Immature natural killer cell (primary cell): ENCODE data around the gene DMKN. TPM values are rescaled to one million over a fixed set of nuclear protein-coding genes. Genes with fewer than 3 reads are reported as not detected.
A peak's percentile ranks its signal among the peaks of the same experiment; 100 is the strongest.

Experiments
- DNase-seq, 3 donors: peaks; one replicate each; pipeline ENCODE4 v3.0.0; 2022; ENCODE audit warnings: mixed read lengths in 1 of 3
- H3K27ac Mint-ChIP-seq, 6 donors: one replicate each; pipeline ENCODE4 v1.8.0; 2020; ENCODE audit warnings: mixed read lengths in 6 of 6, mild to moderate bottlenecking in 5 of 6, inconsistent platforms in 4 of 6, moderate library complexity in 3 of 6
- H3K27me3 Mint-ChIP-seq, 3 donors: one replicate each; pipeline ENCODE4 v1.8.0; 2020 to 2021; ENCODE audit warnings: low read depth in 3 of 3, mild to moderate bottlenecking in 3 of 3, mixed read lengths in 3 of 3, moderate library complexity in 3 of 3, inconsistent platforms in 1 of 3
- H3K36me3 Mint-ChIP-seq, 3 donors: one replicate each; pipeline ENCODE4 v1.8.0; 2020; ENCODE audit warnings: mixed read lengths in 3 of 3, inconsistent platforms in 2 of 3, mild to moderate bottlenecking in 2 of 3
- H3K4me1 Mint-ChIP-seq, 2 donors: one replicate each; pipeline ENCODE4 v1.8.0; 2020; ENCODE audit warnings: inconsistent platforms in 2 of 2, mild to moderate bottlenecking in 2 of 2, mixed read lengths in 2 of 2, moderate library complexity in 1 of 2
- H3K4me3 Mint-ChIP-seq, 5 donors: one replicate each; pipeline ENCODE4 v1.8.0; 2020; ENCODE audit warnings: mild to moderate bottlenecking in 5 of 5, mixed read lengths in 5 of 5, inconsistent platforms in 3 of 5, moderate library complexity in 3 of 5
- H3K9me3 Mint-ChIP-seq, 6 donors: one replicate each; pipeline ENCODE4 v1.8.0; 2020; ENCODE audit warnings: mild to moderate bottlenecking in 6 of 6, mixed read lengths in 6 of 6, inconsistent platforms in 4 of 6, moderate library complexity in 3 of 6
- polyA plus RNA-seq, 3 donors: library from polyadenylated mRNA; unstranded; fragments of 300-500 nt; fragmentation: Illumina TruSeq; gene quantifications; one replicate each; pipeline ENCODE4 v1.2.3, GENCODE V29; 2021

Gene DMKN
- polyA plus RNA-seq, 3 donors from 2014 or later, result 5.0 to 24.5 (median 20.3) TPM

- Mint-ChIP-seq H3K27me3 (peaks cover 3 to 8% (median 6%) of the 10 kb centered on the region in 3 donors), H3K27ac (peak overlapping the region; percentile 61 to 90 (median 76)), H3K36me3 (peaks cover 0 to 3% (median 0%) of the 10 kb centered on the region in 3 donors), H3K4me3 (peak overlapping the region in 4 of 5 donors; percentile 5 to 71 (median 45)), H3K9me3 (no peaks in the 10 kb centered on the region), H3K4me1 (peaks cover 34 to 50% of the 10 kb centered on the region in 2 donors)
- peak; percentile 36 to 48 (median 42) for DNase-seq
Measured at GRCh38 chr19:35451338-35452096, 61.9 kb downstream of the DMKN start.

GRCh38 chr19:35449359-35450043 is 63.9 kb downstream of the DMKN start:
- DNase-seq, result no peak
- H3K4me3 Mint-ChIP-seq, result no peak overlapping the region
- H3K4me1 Mint-ChIP-seq, result peaks cover 46 to 65% of the 10 kb centered on the region in 2 donors
- H3K9me3 Mint-ChIP-seq, result no peaks in the 10 kb centered on the region
- H3K36me3 Mint-ChIP-seq, result peaks cover 0 to 3% (median 0%) of the 10 kb centered on the region in 3 donors
- H3K27me3 Mint-ChIP-seq, result peaks cover 3 to 10% (median 8%) of the 10 kb centered on the region in 3 donors
- H3K27ac Mint-ChIP-seq, result peak overlapping the region in 5 of 6 donors; percentile 16 to 97 (median 58)

GRCh38 chr19:35447606-35448469 is 65.6 kb downstream of the DMKN start, which contains the start of gene FFAR2:
Gene FFAR2 (plus strand): TSS chr19:35448257. CDS start chr19:35449715, 1,458 bp downstream.
- peaks cover 3 to 10% (median 6%) of the 10 kb centered on the region in 3 donors for H3K27me3 Mint-ChIP-seq
- H3K27ac Mint-ChIP-seq, result peak within 1 kb of the TSS in 5 of 6 donors; percentile 96 to 99 (median 96)
- H3K4me3 Mint-ChIP-seq, result peak within 1 kb of the TSS in 1 of 5 donors; percentile 42
- peaks cover 0 to 3% (median 0%) of the 10 kb centered on the region in 3 donors for H3K36me3 Mint-ChIP-seq
- H3K4me1 Mint-ChIP-seq, result peaks cover 42 to 59% of the 10 kb centered on the region in 2 donors
- no peak for DNase-seq
- H3K9me3 Mint-ChIP-seq, result no peaks in the 10 kb centered on the region

Other genes starting within 250 kb of the DMKN start
- 10 to 100 TPM in 1 of 3 donors, 1 to 10 TPM in 1, under 1 TPM in 1; 0.29 to 10.4 (median 7.6) TPM for gene USF2, start 244.7 kb downstream of the DMKN start, polyA plus RNA-seq
- gene HAMP, start 231.1 kb downstream of the DMKN start, polyA plus RNA-seq, result 1 to 10 TPM in 1 of 3 donors, not detected in 2; 1.1 TPM
- gene MAG, start 221.5 kb downstream of the DMKN start, polyA plus RNA-seq, result not detected
- 1 to 10 TPM in 1 of 3 donors, under 1 TPM in 1, not detected in 1; 0.93 to 2.2 TPM for gene CD22, start 184.5 kb downstream of the DMKN start, polyA plus RNA-seq
- gene FFAR1, start 165.7 kb downstream of the DMKN start, polyA plus RNA-seq, result not detected
- gene FFAR3, start 155.2 kb downstream of the DMKN start, polyA plus RNA-seq, result not detected
- not detected for gene GPR42, start 142.6 kb downstream of the DMKN start, polyA plus RNA-seq
- gene FFAR2, start 65.4 kb downstream of the DMKN start, polyA plus RNA-seq, result 1 to 10 TPM in 1 of 3 donors, under 1 TPM in 2; 0.12 to 1.6 (median 0.15) TPM
- not detected for gene KRTDAP, start 23.2 kb downstream of the DMKN start, polyA plus RNA-seq
- gene SBSN, start 14.7 kb upstream of the DMKN start, polyA plus RNA-seq, result not detected
- gene GAPDHS, start 19.8 kb upstream of the DMKN start, polyA plus RNA-seq, result not detected
- gene TMEM147, start 32.0 kb upstream of the DMKN start, polyA plus RNA-seq, result 100 to 1,000 TPM; 117 to 184 (median 151) TPM
- not detected for gene ATP4A, start 50.0 kb upstream of the DMKN start, polyA plus RNA-seq
- not detected for gene PMIS2, start 72.5 kb upstream of the DMKN start, polyA plus RNA-seq
- gene HAUS5, start 99.1 kb upstream of the DMKN start, polyA plus RNA-seq, result 1 to 10 TPM in 2 of 3 donors, under 1 TPM in 1; 0.98 to 7.5 (median 6.0) TPM
- gene RBM42, start 115.4 kb upstream of the DMKN start, polyA plus RNA-seq, result 10 to 100 TPM; 51.4 to 91.8 (median 72.7) TPM
- under 1 TPM; 0.55 to 0.79 (median 0.68) TPM for gene ETV2, start 128.1 kb upstream of the DMKN start, polyA plus RNA-seq
- gene COX6B1, start 134.7 kb upstream of the DMKN start, polyA plus RNA-seq, result 1,000 to 10,000 TPM in 1 of 3 donors, 100 to 1,000 TPM in 2; 711 to 1,050 (median 736) TPM
- gene UPK1A, start 152.9 kb upstream of the DMKN start, polyA plus RNA-seq, result not detected
- gene ZBTB32, start 190.9 kb upstream of the DMKN start, polyA plus RNA-seq, result not detected
- gene KMT2B, start 204.4 kb upstream of the DMKN start, polyA plus RNA-seq, result 1 to 10 TPM in 1 of 3 donors, under 1 TPM in 1, not detected in 1; 0.30 to 1.8 TPM
- gene IGFLR1, start 228.8 kb upstream of the DMKN start, polyA plus RNA-seq, result 100 to 1,000 TPM in 2 of 3 donors, 10 to 100 TPM in 1; 94.6 to 116 (median 109) TPM
- 10 to 100 TPM; 11.8 to 21.4 (median 15.8) TPM for gene U2AF1L4, start 231.8 kb upstream of the DMKN start, polyA plus RNA-seq
- 100 to 1,000 TPM; 127 to 149 (median 129) TPM for gene PSENEN, start 232.0 kb upstream of the DMKN start, polyA plus RNA-seq
- 10 to 100 TPM in 2 of 3 donors, 1 to 10 TPM in 1; 9.7 to 15.2 (median 12.6) TPM for gene LIN37, start 234.9 kb upstream of the DMKN start, polyA plus RNA-seq
- gene HSPB6, start 243.4 kb upstream of the DMKN start, polyA plus RNA-seq, result not detected
- 1 to 10 TPM; 1.2 to 7.8 (median 2.2) TPM for gene PROSER3, start 244.5 kb upstream of the DMKN start, polyA plus RNA-seq